Endothelial cell of umbilical vein (primary cell): Measurements from ENCODE around the gene CNDP2. TPM values are rescaled to one million over a fixed set of nuclear protein-coding genes. Genes with fewer than 3 reads are reported as not detected.

Experiments used
- BruUV-seq: library from RNA; stranded (reverse); fragments of 400-500 nt; replicated peaks from 2 replicates; lab custom pipeline; 2021; lab: Mats Ljungman, UMichigan
- CTCF ChIA-PET: fragments of 300-600, 350-600 bp; sonication (Branson Sonifier 250); formaldehyde crosslinking; loops from one replicate; lab custom pipeline; 2021; ENCODE audit warnings: antibody characterized with exemption, inconsistent platforms; lab: Charles Lee
- POLR2A ChIA-PET: fragments of 300-600, 350-600 bp; sonication (Branson Sonifier 250); formaldehyde crosslinking; loops from one replicate; lab custom pipeline; 2021; ENCODE audit warnings: antibody characterized with exemption, inconsistent platforms; lab: Charles Lee
- DNase-seq: peaks from one replicate; pipeline ENCODE4 v3.0.0-alpha.2; 2011; ENCODE audit warnings: low read depth, low spot score
- FAIRE-seq: peaks from 2 replicates; lab custom pipeline; 2011; peaks lifted over from hg19 to GRCh38; lab: Jason Lieb, UNC
- H2AFZ ChIP-seq: 2 replicates; pipeline ENCODE4 v1.6.0; 2012; ENCODE audit warnings: low read depth, low read length, control low read depth, inconsistent platforms
- H3K27ac ChIP-seq: 2 replicates; pipeline ENCODE4 v1.5.1; 2011; ENCODE audit warnings: low read depth, mild to moderate bottlenecking, control low read depth, low read length, moderate library complexity; ENCODE audit not compliant: insufficient read depth
- H3K27me3 ChIP-seq, 2 experiments: 2 replicates each; pipeline versions ENCODE4 v1.6.0 to v1.6.1; 2011; ENCODE audit warnings: low read length in 2 of 2, mixed read lengths in 1 of 2; ENCODE audit not compliant: control insufficient read depth in 2 of 2, insufficient read depth in 2 of 2
- H3K36me3 ChIP-seq, 2 experiments: 2 replicates in 1 of 2; 3 replicates in 1 of 2; pipeline ENCODE4 v1.5.1; 2011; ENCODE audit warnings: low read length in 2 of 2, mild to moderate bottlenecking in 1 of 2, moderate library complexity in 1 of 2; ENCODE audit not compliant: control insufficient read depth in 2 of 2, insufficient read depth in 2 of 2; ENCODE audit errors: extremely low read depth in 1 of 2
- H3K4me1 ChIP-seq: 3 replicates; pipeline ENCODE4 v1.5.1; 2011; ENCODE audit warnings: mild to moderate bottlenecking, low read length; ENCODE audit not compliant: control insufficient read depth, insufficient read depth; ENCODE audit errors: extremely low read depth
- H3K4me2 ChIP-seq: 2 replicates; pipeline ENCODE4 v1.6.1; 2011; ENCODE audit warnings: low read length, control low read depth, mixed read lengths; ENCODE audit not compliant: insufficient read depth
- H3K4me3 ChIP-seq, 3 experiments: fragments of 200-600 bp in 1 of 3; sonication (generic), shearing (Covaris generic) in 1 of 3; replicated peaks in 1 of 3; 2 replicates each; pipeline ENCODE4 v1.5.1; 2011 to 2016; ENCODE audit warnings: control low read depth in 3 of 3, low read length in 3 of 3, mild to moderate bottlenecking in 2 of 3, inconsistent platforms in 1 of 3, low read depth in 1 of 3, moderate library complexity in 1 of 3; ENCODE audit not compliant: insufficient read depth in 1 of 3
- H3K79me2 ChIP-seq: 2 replicates; pipeline ENCODE4 v1.6.0; 2012; ENCODE audit warnings: low read length, inconsistent platforms; ENCODE audit not compliant: control insufficient read depth, insufficient read depth
- H3K9ac ChIP-seq: replicated peaks from 2 replicates; pipeline ENCODE3; 2011; ENCODE audit warnings: low read length, control low read depth; ENCODE audit not compliant: insufficient read depth; ENCODE audit errors: extremely low read depth
- H3K9me1 ChIP-seq: replicated peaks from 3 replicates; pipeline ENCODE4 v1.6.0; 2011; ENCODE audit warnings: mild to moderate bottlenecking, low read length; ENCODE audit not compliant: control insufficient read depth, insufficient read depth; ENCODE audit errors: extremely low read depth
- H3K9me3 ChIP-seq: replicated peaks from 2 replicates; pipeline ENCODE4 v1.5.1; 2012; ENCODE audit warnings: low read length, inconsistent platforms; ENCODE audit not compliant: control insufficient read depth, insufficient read depth
- H4K20me1 ChIP-seq: replicated peaks from 2 replicates; pipeline ENCODE3; 2011; ENCODE audit warnings: mild to moderate bottlenecking, low read length; ENCODE audit not compliant: control insufficient read depth, insufficient read depth; ENCODE audit errors: extremely low read depth
- CTCF ChIP-seq, 2 donors: IDR thresholded peaks; 1 replicate in 1 of 2; 2 replicates in 1 of 2; pipeline ENCODE4 v1.5.1; 2011; ENCODE audit warnings: low read length in 2 of 2, mild to moderate bottlenecking in 2 of 2, moderate library complexity in 2 of 2, control low read depth in 1 of 2, inconsistent platforms in 1 of 2, low read depth in 1 of 2; ENCODE audit not compliant: insufficient read depth in 1 of 2; ENCODE audit errors: extremely low read depth in 1 of 2
- EZH2 ChIP-seq: IDR thresholded peaks from 2 replicates; pipeline ENCODE4 v1.6.1; 2012; ENCODE audit warnings: borderline replicate concordance, low read depth, mild to moderate bottlenecking, moderate library complexity, low read length, inconsistent platforms; ENCODE audit not compliant: severe bottlenecking
- FOS ChIP-seq: IDR thresholded peaks from 2 replicates; pipeline ENCODE4 v1.6.1; 2011; ENCODE audit warnings: mild to moderate bottlenecking, low read length, moderate library complexity, borderline replicate concordance; ENCODE audit not compliant: insufficient read depth
- GATA2 ChIP-seq: IDR thresholded peaks from 2 replicates; pipeline ENCODE4 v1.7.0; 2011; ENCODE audit warnings: low read depth, mild to moderate bottlenecking, moderate library complexity, mixed read lengths, low read length; ENCODE audit not compliant: insufficient read length, insufficient read depth
- JUN ChIP-seq: IDR thresholded peaks from 2 replicates; pipeline ENCODE4 v1.6.1; 2011; ENCODE audit warnings: borderline replicate concordance, low read depth; ENCODE audit not compliant: insufficient read length, insufficient read depth
- MAX ChIP-seq: IDR thresholded peaks from 2 replicates; pipeline ENCODE4 v1.6.1; 2011; ENCODE audit not compliant: insufficient read depth, insufficient read length
- MYC ChIP-seq: IDR thresholded peaks from one replicate; pipeline ENCODE4 v1.6.1; 2011; ENCODE audit warnings: mild to moderate bottlenecking, low read depth, low read length
- POLR2A ChIP-seq: IDR thresholded peaks from 2 replicates; pipeline ENCODE4 v1.6.1; 2012; ENCODE audit warnings: low read depth, mild to moderate bottlenecking, control low read depth, low read length
- dilution Hi-C: fragments of 300-500 bp; cut with MboI; formaldehyde crosslinking; loops from one replicate; pipeline ENCODE4 v1.15.0; 2019; ENCODE audit warnings: low sequenced_read_pairs; ENCODE audit not compliant: extremely low pct_ligation_motif_present
- intact Hi-C: fragments of 100-400 bp; cut with micrococcal nuclease; formaldehyde crosslinking; loops from one replicate; pipeline ENCODE4 v1.10.0; 2022
- polyA plus RNA-seq, 4 experiments: library from polyadenylated mRNA; depleted of rRNA in 3 of 4; stranded (reverse) in 3 of 4; unstranded in 1 of 4; fragments of >200 nt; gene quantifications; 2 replicates each; pipeline versions ENCODE4 v1.2.1 to v1.2.3, GENCODE V29; 2011 to 2012; ENCODE audit warnings: missing spikeins in 1 of 4
- total RNA-seq: library from RNA; stranded (reverse); gene quantifications from 2 replicates; pipeline ENCODE4 v1.2.3, GENCODE V29; 2021

CNDP2 gene
- total and polyA plus RNA-seq, 2 donors (not counting 3 experiments of a cell fraction or from before 2014, with no cell fraction given) = 52.9 to 123 TPM

GRCh38 chr18:74476140-74476539 lies 20.0 kb upstream of the CNDP2 start:
- ChIA-PET POLR2A (no interaction called here), CTCF (no interaction called here)
- no peaks in the 10 kb centered on the region for H3K79me2 ChIP-seq
- no peaks in the 10 kb centered on the region for H3K9me1 ChIP-seq
- H3K9ac ChIP-seq = no peak overlapping the region
- H3K4me3 ChIP-seq = no peak overlapping the region
- no peak for TF ChIP-seq POLR2A
- TF ChIP-seq CTCF (IDR thresholded peaks at IDR 0.05; ENCODE audit: extremely low read depth in 1 of 2, insufficient read depth in 1 of 2, low read depth in 1 of 2, low read length in 2 of 2) = peak; percentile 38 to 63
- H4K20me1 ChIP-seq = no peaks in the 10 kb centered on the region
- dilution Hi-C loops = no loop called here
- BruUV-seq = no TSS peak
- no peak overlapping the region for H3K27ac ChIP-seq
- H3K4me2 ChIP-seq = no peak overlapping the region
- H3K27me3 ChIP-seq = peaks cover 0 to 11% of the 10 kb centered on the region in 2 experiments
- peak; percentile 6 for DNase-seq
- no peak overlapping the region for H2AFZ ChIP-seq
- H3K36me3 ChIP-seq = no peaks in the 10 kb centered on the region
- H3K4me1 ChIP-seq = no peaks in the 10 kb centered on the region
- peak; percentile 82 for FAIRE-seq
- intact Hi-C loops = loop anchor here (1.0 to 5.0 kb wide), 2 partner anchors 123 to 279 kb away; no protein-coding TSS in a partner anchor
- H3K9me3 ChIP-seq = no peaks in the 10 kb centered on the region

GRCh38 chr18:74477771-74478170 lies 18.4 kb upstream of the CNDP2 start:
- no peaks in the 10 kb centered on the region for H3K4me1 ChIP-seq
- CTCF ChIA-PET = no interaction called here
- no peak overlapping the region for H3K4me3 ChIP-seq
- no peaks in the 10 kb centered on the region for H4K20me1 ChIP-seq
- H3K79me2 ChIP-seq = no peaks in the 10 kb centered on the region
- dilution Hi-C loops = no loop called here
- TF ChIP-seq FOS = no peak
- no peak for TF ChIP-seq CTCF (IDR thresholded peaks at IDR 0.05; ENCODE audit: extremely low read depth in 1 of 2, insufficient read depth in 1 of 2, low read depth in 1 of 2, low read length in 2 of 2)
- no peak for TF ChIP-seq GATA2
- TF ChIP-seq EZH2 = no peak
- TF ChIP-seq MAX = no peak
- TF ChIP-seq JUN = no peak
- TF ChIP-seq MYC = no peak
- FAIRE-seq = no peak
- no TSS peak for BruUV-seq
- H3K4me2 ChIP-seq = no peak overlapping the region
- peaks cover 0 to 3% of the 10 kb centered on the region in 2 experiments for H3K27me3 ChIP-seq
- no peaks in the 10 kb centered on the region for H3K9me1 ChIP-seq
- no peaks in the 10 kb centered on the region for H3K9me3 ChIP-seq
- no peak overlapping the region for H3K27ac ChIP-seq
- intact Hi-C loops = loop anchor here (5.0 kb wide), 1 partner anchor 280 kb away; no protein-coding TSS in a partner anchor
- no peak overlapping the region for H2AFZ ChIP-seq
- H3K9ac ChIP-seq = no peak overlapping the region
- DNase-seq = no peak
- POLR2A ChIA-PET = no interaction called here
- H3K36me3 ChIP-seq = no peaks in the 10 kb centered on the region
